Panc1 (cell line): ENCODE measurements around the gene RAB18. TPM values are rescaled to one million over a fixed set of nuclear protein-coding genes. Genes with fewer than 3 reads are reported as not detected.

Experiments
- ATAC-seq: fragments of 200-7000 bp; cut with Tn5 transposase; 2 replicates; pipeline ENCODE4 v1.9.1; 2020; ENCODE audit warnings: mild to moderate bottlenecking, moderate library complexity
- BruUV-seq: library from RNA; stranded (reverse); fragments of 400-500 nt; replicated peaks from 2 replicates; lab custom pipeline; 2021; lab: Mats Ljungman, UMichigan
- CTCF ChIA-PET: fragments of 300-600 bp; sonication (Branson Sonifier 250); formaldehyde crosslinking; loops from one replicate; lab custom pipeline; 2022; ENCODE audit warnings: antibody characterized with exemption; lab: Charles Lee
- POLR2A ChIA-PET: fragments of 300-600 bp; sonication (Branson Sonifier 250); formaldehyde crosslinking; loops from one replicate; lab custom pipeline; 2022; ENCODE audit warnings: antibody characterized with exemption; lab: Charles Lee
- DNase-seq: peaks from one replicate; pipeline ENCODE4 v3.0.0-alpha.2; 2010; ENCODE audit warnings: low read depth, low spot score
- H3K27ac ChIP-seq: 2 replicates; pipeline ENCODE4 v1.5.1; 2011; ENCODE audit warnings: mild to moderate bottlenecking, low read length, inconsistent platforms
- H3K27me3 ChIP-seq: fragments of 200-500 bp; sonication (Bioruptor generic); 2 replicates; pipeline ENCODE4 v1.6.0; 2014; ENCODE audit warnings: low read length, inconsistent platforms; ENCODE audit not compliant: control insufficient read depth, insufficient read depth
- H3K36me3 ChIP-seq: fragments of 200-500 bp; sonication (Bioruptor generic); 2 replicates; pipeline ENCODE4 v1.5.1; 2014; ENCODE audit warnings: inconsistent platforms, mild to moderate bottlenecking, low read length, moderate library complexity; ENCODE audit not compliant: control insufficient read depth, insufficient read depth
- H3K4me1 ChIP-seq: 2 replicates; pipeline ENCODE4 v1.5.1; 2011; ENCODE audit warnings: inconsistent platforms, mild to moderate bottlenecking, low read length, moderate library complexity; ENCODE audit not compliant: control insufficient read depth, insufficient read depth
- H3K4me3 ChIP-seq, 2 experiments: 2 replicates each; pipeline ENCODE4 v1.5.1; 2011 to 2012; ENCODE audit warnings: low read depth in 2 of 2, low read length in 2 of 2, mild to moderate bottlenecking in 2 of 2, inconsistent platforms in 1 of 2, moderate library complexity in 1 of 2
- H3K9me3 ChIP-seq: fragments of 200-500 bp; sonication (Bioruptor generic); 2 replicates; pipeline ENCODE4 v1.5.1; 2014; ENCODE audit warnings: low read depth, mild to moderate bottlenecking, inconsistent platforms, low read length, moderate library complexity; ENCODE audit not compliant: control insufficient read depth, insufficient read depth
- POLR2AphosphoS5 ChIP-seq: IDR thresholded peaks from 2 replicates; pipeline ENCODE4 v1.6.1; 2012; ENCODE audit warnings: mild to moderate bottlenecking, low read depth, low read length, moderate library complexity
- SIN3A ChIP-seq: IDR thresholded peaks from 2 replicates; pipeline ENCODE4 v1.6.1; 2012; ENCODE audit warnings: low read depth, mild to moderate bottlenecking, low read length, moderate library complexity, borderline replicate concordance; ENCODE audit not compliant: insufficient read depth
- TCF7L2 ChIP-seq: IDR thresholded peaks from 2 replicates; pipeline ENCODE4 v1.6.1; 2011; ENCODE audit warnings: mild to moderate bottlenecking, low read depth, low read length, inconsistent platforms
- in situ Hi-C: cut with HindIII; loops from 2 replicates; pipeline ENCODE4 v1.10.0; 2016; ENCODE audit warnings: low sequenced_read_pairs, low pct_unique_long_range_greater_than_20kb
- intact Hi-C: fragments of 100-400 bp; cut with micrococcal nuclease; formaldehyde crosslinking; loops from one replicate; pipeline ENCODE4 v1.10.0; 2022; ENCODE audit not compliant: unreplicated experiment
- total RNA-seq: library from RNA; stranded (reverse); gene quantifications from one replicate; pipeline ENCODE4 v1.2.1, GENCODE V29; 2021; ENCODE audit not compliant: unreplicated experiment
- TF ChIP-seq, protein P1 (sequence below): fragments of 450-650 bp; IDR thresholded peaks from 2 replicates; pipeline ENCODE4 v1.5.1; 2017; ENCODE audit warnings: mild to moderate bottlenecking
- TF ChIP-seq, protein P2 (sequence below), 2 experiments: IDR thresholded peaks; 2 replicates each; pipeline ENCODE4 v1.6.1; 2011 to 2012; ENCODE audit warnings: low read depth in 2 of 2, control low read depth in 1 of 2, low read length in 1 of 2, mild to moderate bottlenecking in 1 of 2, moderate library complexity in 1 of 2; ENCODE audit not compliant: insufficient read depth in 1 of 2

RAB18 gene
- total RNA-seq, 1 experiment from 2014 or later = 55.4 TPM

DNA sequence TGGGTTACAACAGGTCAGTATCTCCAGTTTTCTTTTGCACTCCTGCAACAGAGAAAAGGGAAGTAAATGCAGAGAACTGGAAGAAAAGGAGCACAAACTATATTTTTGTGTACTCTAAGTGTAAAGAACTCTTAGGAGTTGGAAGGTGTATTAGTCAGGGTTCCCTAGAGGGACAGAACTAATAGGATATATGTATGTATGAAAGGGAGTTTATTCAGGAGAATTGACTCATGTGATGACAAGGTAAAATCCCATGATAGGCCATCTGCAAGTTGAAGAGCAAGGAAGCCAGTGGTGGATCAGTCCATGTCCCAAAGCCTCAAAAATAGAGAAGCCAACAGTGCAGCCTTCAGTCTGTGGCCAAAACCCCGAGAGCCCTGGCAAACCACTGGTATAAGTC, 22.6 kb upstream of the RAB18 start:
- intact Hi-C loops = no loop called here
- TF ChIP-seq POLR2AphosphoS5 (no peak), TCF7L2 (no peak), SIN3A (no peak)
- TF ChIP-seq, protein P1, sequence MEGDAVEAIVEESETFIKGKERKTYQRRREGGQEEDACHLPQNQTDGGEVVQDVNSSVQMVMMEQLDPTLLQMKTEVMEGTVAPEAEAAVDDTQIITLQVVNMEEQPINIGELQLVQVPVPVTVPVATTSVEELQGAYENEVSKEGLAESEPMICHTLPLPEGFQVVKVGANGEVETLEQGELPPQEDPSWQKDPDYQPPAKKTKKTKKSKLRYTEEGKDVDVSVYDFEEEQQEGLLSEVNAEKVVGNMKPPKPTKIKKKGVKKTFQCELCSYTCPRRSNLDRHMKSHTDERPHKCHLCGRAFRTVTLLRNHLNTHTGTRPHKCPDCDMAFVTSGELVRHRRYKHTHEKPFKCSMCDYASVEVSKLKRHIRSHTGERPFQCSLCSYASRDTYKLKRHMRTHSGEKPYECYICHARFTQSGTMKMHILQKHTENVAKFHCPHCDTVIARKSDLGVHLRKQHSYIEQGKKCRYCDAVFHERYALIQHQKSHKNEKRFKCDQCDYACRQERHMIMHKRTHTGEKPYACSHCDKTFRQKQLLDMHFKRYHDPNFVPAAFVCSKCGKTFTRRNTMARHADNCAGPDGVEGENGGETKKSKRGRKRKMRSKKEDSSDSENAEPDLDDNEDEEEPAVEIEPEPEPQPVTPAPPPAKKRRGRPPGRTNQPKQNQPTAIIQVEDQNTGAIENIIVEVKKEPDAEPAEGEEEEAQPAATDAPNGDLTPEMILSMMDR = no peak
- TF ChIP-seq, protein P2, sequence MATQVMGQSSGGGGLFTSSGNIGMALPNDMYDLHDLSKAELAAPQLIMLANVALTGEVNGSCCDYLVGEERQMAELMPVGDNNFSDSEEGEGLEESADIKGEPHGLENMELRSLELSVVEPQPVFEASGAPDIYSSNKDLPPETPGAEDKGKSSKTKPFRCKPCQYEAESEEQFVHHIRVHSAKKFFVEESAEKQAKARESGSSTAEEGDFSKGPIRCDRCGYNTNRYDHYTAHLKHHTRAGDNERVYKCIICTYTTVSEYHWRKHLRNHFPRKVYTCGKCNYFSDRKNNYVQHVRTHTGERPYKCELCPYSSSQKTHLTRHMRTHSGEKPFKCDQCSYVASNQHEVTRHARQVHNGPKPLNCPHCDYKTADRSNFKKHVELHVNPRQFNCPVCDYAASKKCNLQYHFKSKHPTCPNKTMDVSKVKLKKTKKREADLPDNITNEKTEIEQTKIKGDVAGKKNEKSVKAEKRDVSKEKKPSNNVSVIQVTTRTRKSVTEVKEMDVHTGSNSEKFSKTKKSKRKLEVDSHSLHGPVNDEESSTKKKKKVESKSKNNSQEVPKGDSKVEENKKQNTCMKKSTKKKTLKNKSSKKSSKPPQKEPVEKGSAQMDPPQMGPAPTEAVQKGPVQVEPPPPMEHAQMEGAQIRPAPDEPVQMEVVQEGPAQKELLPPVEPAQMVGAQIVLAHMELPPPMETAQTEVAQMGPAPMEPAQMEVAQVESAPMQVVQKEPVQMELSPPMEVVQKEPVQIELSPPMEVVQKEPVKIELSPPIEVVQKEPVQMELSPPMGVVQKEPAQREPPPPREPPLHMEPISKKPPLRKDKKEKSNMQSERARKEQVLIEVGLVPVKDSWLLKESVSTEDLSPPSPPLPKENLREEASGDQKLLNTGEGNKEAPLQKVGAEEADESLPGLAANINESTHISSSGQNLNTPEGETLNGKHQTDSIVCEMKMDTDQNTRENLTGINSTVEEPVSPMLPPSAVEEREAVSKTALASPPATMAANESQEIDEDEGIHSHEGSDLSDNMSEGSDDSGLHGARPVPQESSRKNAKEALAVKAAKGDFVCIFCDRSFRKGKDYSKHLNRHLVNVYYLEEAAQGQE (IDR thresholded peaks at IDR 0.05; ENCODE audit: insufficient read depth in 1 of 2, low read depth in 2 of 2, low read length in 1 of 2) = no peak
- ChIA-PET CTCF (no interaction called here), POLR2A (interaction anchor here (0.6 kb wide), 1 partner anchor 16 kb away, joined by 4 read pairs; no protein-coding TSS in a partner anchor)
- H3K9me3 ChIP-seq = no peaks in the 10 kb centered on the region
- no peak overlapping the region for H3K4me3 ChIP-seq
- H3K27me3 ChIP-seq = no peaks in the 10 kb centered on the region
- in situ Hi-C loops = no loop called here
- no peak for ATAC-seq
- BruUV-seq = no TSS peak
- DNase-seq = no peak
- H3K27ac ChIP-seq = no peak overlapping the region
- H3K4me1 ChIP-seq = no peaks in the 10 kb centered on the region
- no peaks in the 10 kb centered on the region for H3K36me3 ChIP-seq

GRCh38 chr10:27482984-27483956, 20.8 kb upstream of the RAB18 start:
- Histone ChIP-seq H3K27me3 (no peaks in the 10 kb centered on the region), H3K27ac (no peak overlapping the region), H3K4me3 (no peak overlapping the region), H3K4me1 (no peaks in the 10 kb centered on the region), H3K36me3 (no peaks in the 10 kb centered on the region), H3K9me3 (no peaks in the 10 kb centered on the region)
- no peak for TF ChIP-seq POLR2AphosphoS5
- TF ChIP-seq, protein P1 = no peak
- no peak for TF ChIP-seq TCF7L2
- no peak for TF ChIP-seq SIN3A
- TF ChIP-seq, protein P2 (IDR thresholded peaks at IDR 0.05; ENCODE audit: insufficient read depth in 1 of 2, low read depth in 2 of 2, low read length in 1 of 2) = no peak
- intact Hi-C loops = no loop called here
- no peak for ATAC-seq
- CTCF ChIA-PET = no interaction called here
- in situ Hi-C loops = no loop called here
- DNase-seq = no peak
- POLR2A ChIA-PET = no interaction called here
- BruUV-seq = no TSS peak
